Activated CD4-positive, alpha-beta memory T cell treated with anti-CD3 and anti-CD28 coated beads, Interleukin-2, amount 10 ng/mL, durations not matched to agents 7 days and 5 days (primary cell): ENCODE results near the gene ACVR1. TPM values are rescaled to one million over a fixed set of nuclear protein-coding genes. Genes with fewer than 3 reads are reported as not detected.

Experiments
- CTCF ChIA-PET: fragments of 350-600 bp; sonication (Branson Sonifier 250); formaldehyde crosslinking; loops from one replicate; lab custom pipeline; 2021; ENCODE audit warnings: antibody characterized with exemption, inconsistent platforms; lab: Charles Lee
- POLR2A ChIA-PET: fragments of 350-600 bp; sonication (Branson Sonifier 250); formaldehyde crosslinking; loops from one replicate; lab custom pipeline; 2021; ENCODE audit warnings: antibody characterized with exemption; lab: Charles Lee
- DNase-seq: peaks from one replicate; pipeline ENCODE4 v3.0.0-alpha.2; 2020
- H3K27ac Mint-ChIP-seq: one replicate; pipeline ENCODE4 v1.8.0; 2021; ENCODE audit warnings: mild to moderate bottlenecking, mixed read lengths
- H3K27me3 Mint-ChIP-seq: one replicate; pipeline ENCODE4 v1.8.0; 2021; ENCODE audit warnings: mixed read lengths
- H3K36me3 Mint-ChIP-seq: one replicate; pipeline ENCODE4 v1.8.0; 2021; ENCODE audit warnings: low read depth, mixed read lengths
- H3K4me1 Mint-ChIP-seq: one replicate; pipeline ENCODE4 v1.8.0; 2021; ENCODE audit warnings: mixed read lengths
- H3K4me3 Mint-ChIP-seq: one replicate; pipeline ENCODE4 v1.8.0; 2021; ENCODE audit warnings: mild to moderate bottlenecking, mixed read lengths
- H3K9me3 Mint-ChIP-seq: one replicate; pipeline ENCODE4 v1.8.0; 2021; ENCODE audit warnings: mixed read lengths
- total RNA-seq, 2 experiments: library from RNA; stranded (reverse); gene quantifications; one replicate each; pipeline ENCODE4 v1.2.3, GENCODE V29; 2021

Gene ACVR1
- total RNA-seq, 2 experiments from 2014 or later = 24.2 to 27.6 TPM

- no peak overlapping the region for H3K4me3 Mint-ChIP-seq
- no peaks in the 10 kb centered on the region for H3K9me3 Mint-ChIP-seq
- peaks cover 9% of the 10 kb centered on the region for H3K4me1 Mint-ChIP-seq
- peaks cover 50% of the 10 kb centered on the region for H3K36me3 Mint-ChIP-seq
- no peak for DNase-seq
- no peak overlapping the region for H3K27ac Mint-ChIP-seq
- POLR2A ChIA-PET = no interaction called here
- H3K27me3 Mint-ChIP-seq = no peaks in the 10 kb centered on the region
- CTCF ChIA-PET = no interaction called here
These were observed 62.7 kb downstream of the ACVR1 start for GRCh38 chr2:157813467-157813866.

- no peaks in the 10 kb centered on the region for H3K27me3 Mint-ChIP-seq
- no peak overlapping the region for H3K27ac Mint-ChIP-seq
- H3K9me3 Mint-ChIP-seq = no peaks in the 10 kb centered on the region
- H3K4me1 Mint-ChIP-seq = peaks cover 24% of the 10 kb centered on the region
- ChIA-PET POLR2A (no interaction called here), CTCF (no interaction called here)
- DNase-seq = no peak
- H3K4me3 Mint-ChIP-seq = no peak overlapping the region
- peaks cover 40% of the 10 kb centered on the region for H3K36me3 Mint-ChIP-seq
These were observed 66.1 kb downstream of the ACVR1 start for GRCh38 chr2:157810037-157810436.

- Mint-ChIP-seq H3K36me3 (peaks cover 40% of the 10 kb centered on the region), H3K9me3 (no peaks in the 10 kb centered on the region), H3K27ac (no peak overlapping the region), H3K4me1 (peaks cover 24% of the 10 kb centered on the region), H3K4me3 (no peak overlapping the region), H3K27me3 (no peaks in the 10 kb centered on the region)
- DNase-seq = no peak
- ChIA-PET POLR2A (no interaction called here), CTCF (no interaction called here)
These were observed 66.9 kb downstream of the ACVR1 start for GRCh38 chr2:157809212-157809611.

GRCh38 chr2:157808421-157808820 is 67.7 kb downstream of the ACVR1 start:
- ChIA-PET CTCF (no interaction called here), POLR2A (no interaction called here)
- peaks cover 37% of the 10 kb centered on the region for H3K36me3 Mint-ChIP-seq
- H3K4me1 Mint-ChIP-seq = peaks cover 24% of the 10 kb centered on the region
- DNase-seq = no peak
- no peaks in the 10 kb centered on the region for H3K27me3 Mint-ChIP-seq
- no peak overlapping the region for H3K27ac Mint-ChIP-seq
- no peak overlapping the region for H3K4me3 Mint-ChIP-seq
- H3K9me3 Mint-ChIP-seq = no peaks in the 10 kb centered on the region

- no peak overlapping the region for H3K4me3 Mint-ChIP-seq
- POLR2A ChIA-PET = no interaction called here
- no peaks in the 10 kb centered on the region for H3K9me3 Mint-ChIP-seq
- H3K36me3 Mint-ChIP-seq = peaks cover 33% of the 10 kb centered on the region
- no peak for DNase-seq
- CTCF ChIA-PET = no interaction called here
- H3K27ac Mint-ChIP-seq = no peak overlapping the region
- H3K27me3 Mint-ChIP-seq = no peaks in the 10 kb centered on the region
- peaks cover 22% of the 10 kb centered on the region for H3K4me1 Mint-ChIP-seq
These were observed 69.6 kb downstream of the ACVR1 start for GRCh38 chr2:157806426-157807077.

GRCh38 chr2:157805519-157805918 is 70.6 kb downstream of the ACVR1 start:
- ChIA-PET POLR2A (no interaction called here), CTCF (no interaction called here)
- Mint-ChIP-seq H3K27me3 (no peaks in the 10 kb centered on the region), H3K9me3 (no peaks in the 10 kb centered on the region), H3K4me1 (peaks cover 19% of the 10 kb centered on the region), H3K27ac (no peak overlapping the region), H3K36me3 (peaks cover 29% of the 10 kb centered on the region), H3K4me3 (no peak overlapping the region)
- DNase-seq = no peak

- CTCF ChIA-PET = interaction anchor here (0.6 kb wide), 1 partner anchor 363 kb away, joined by 4 read pairs; no protein-coding TSS in a partner anchor
- Mint-ChIP-seq H3K4me1 (peaks cover 17% of the 10 kb centered on the region), H3K9me3 (no peaks in the 10 kb centered on the region), H3K4me3 (no peak overlapping the region), H3K27ac (no peak overlapping the region), H3K27me3 (no peaks in the 10 kb centered on the region), H3K36me3 (peaks cover 28% of the 10 kb centered on the region)
- DNase-seq = no peak
- POLR2A ChIA-PET = no interaction called here
These were observed 71.8 kb downstream of the ACVR1 start for GRCh38 chr2:157804355-157804754.

GRCh38 chr2:157803952-157804351 is 72.2 kb downstream of the ACVR1 start:
- no peaks in the 10 kb centered on the region for H3K27me3 Mint-ChIP-seq
- peaks cover 26% of the 10 kb centered on the region for H3K36me3 Mint-ChIP-seq
- no peak overlapping the region for H3K4me3 Mint-ChIP-seq
- H3K4me1 Mint-ChIP-seq = peaks cover 15% of the 10 kb centered on the region
- H3K9me3 Mint-ChIP-seq = no peaks in the 10 kb centered on the region
- ChIA-PET POLR2A (no interaction called here), CTCF (interaction anchor here (0.6 kb wide), 1 partner anchor 363 kb away, joined by 4 read pairs; no protein-coding TSS in a partner anchor)
- H3K27ac Mint-ChIP-seq = no peak overlapping the region
- DNase-seq = no peak

- CTCF ChIA-PET = no interaction called here
- no peak for DNase-seq
- Mint-ChIP-seq H3K36me3 (peaks cover 26% of the 10 kb centered on the region), H3K4me1 (peaks cover 15% of the 10 kb centered on the region), H3K27ac (no peak overlapping the region), H3K4me3 (no peak overlapping the region), H3K27me3 (no peaks in the 10 kb centered on the region), H3K9me3 (no peaks in the 10 kb centered on the region)
- POLR2A ChIA-PET = no interaction called here
These were observed 72.7 kb downstream of the ACVR1 start for GRCh38 chr2:157803476-157803875.

GRCh38 chr2:157800838-157801495 is 75.2 kb downstream of the ACVR1 start:
- peaks cover 23% of the 10 kb centered on the region for H3K36me3 Mint-ChIP-seq
- H3K9me3 Mint-ChIP-seq = no peaks in the 10 kb centered on the region
- POLR2A ChIA-PET = no interaction called here
- no peak overlapping the region for H3K27ac Mint-ChIP-seq
- no peak for DNase-seq
- no peaks in the 10 kb centered on the region for H3K27me3 Mint-ChIP-seq
- CTCF ChIA-PET = no interaction called here
- H3K4me3 Mint-ChIP-seq = no peak overlapping the region
- peaks cover under 1% of the 10 kb centered on the region for H3K4me1 Mint-ChIP-seq

GRCh38 chr2:157793053-157793612 is 83.0 kb downstream of the ACVR1 start:
- no peak overlapping the region for H3K4me3 Mint-ChIP-seq
- ChIA-PET POLR2A (no interaction called here), CTCF (no interaction called here)
- no peaks in the 10 kb centered on the region for H3K9me3 Mint-ChIP-seq
- H3K27me3 Mint-ChIP-seq = no peaks in the 10 kb centered on the region
- peaks cover 11% of the 10 kb centered on the region for H3K4me1 Mint-ChIP-seq
- DNase-seq = no peak
- H3K36me3 Mint-ChIP-seq = peaks cover 22% of the 10 kb centered on the region
- no peak overlapping the region for H3K27ac Mint-ChIP-seq

GRCh38 chr2:157792335-157793052 is 83.6 kb downstream of the ACVR1 start:
- ChIA-PET CTCF (interaction anchor here (0.8 kb wide), 1 partner anchor 232 kb away, joined by 3 read pairs; no protein-coding TSS in a partner anchor), POLR2A (no interaction called here)
- H3K27me3 Mint-ChIP-seq = no peaks in the 10 kb centered on the region
- H3K4me1 Mint-ChIP-seq = peaks cover 13% of the 10 kb centered on the region
- H3K4me3 Mint-ChIP-seq = no peak overlapping the region
- peaks cover 16% of the 10 kb centered on the region for H3K36me3 Mint-ChIP-seq
- no peak for DNase-seq
- no peaks in the 10 kb centered on the region for H3K9me3 Mint-ChIP-seq
- no peak overlapping the region for H3K27ac Mint-ChIP-seq

- CTCF ChIA-PET = interaction anchor here (1.3 kb wide), 1 partner anchor 217 kb away, joined by 3 read pairs; no protein-coding TSS in a partner anchor
- Mint-ChIP-seq H3K27me3 (no peaks in the 10 kb centered on the region), H3K9me3 (no peaks in the 10 kb centered on the region)
These were observed 85.3 kb downstream of the ACVR1 start for GRCh38 chr2:157790780-157791179.

More at GRCh38 chr2:157790780-157791179, 85.3 kb downstream of the ACVR1 start:
- POLR2A ChIA-PET = no interaction called here
- H3K4me1 Mint-ChIP-seq = peaks cover 15% of the 10 kb centered on the region
- no peak for DNase-seq
- no peak overlapping the region for H3K27ac Mint-ChIP-seq
- no peak overlapping the region for H3K4me3 Mint-ChIP-seq
- H3K36me3 Mint-ChIP-seq = peaks cover 17% of the 10 kb centered on the region
